Left lung (tissue), 10 donors: ENCODE measurements around the gene CCDC146. TPM values are rescaled to one million over a fixed set of nuclear protein-coding genes. Genes with fewer than 3 reads are reported as not detected.

Source experiments
- ATAC-seq: fragments of 200-7000 bp; cut with Tn5 transposase; one replicate; pipeline ENCODE4 v1.9.1; 2020; ENCODE audit warnings: moderate library complexity
- DNase-seq, 4 donors: peaks; one replicate each; pipeline ENCODE4 v3.0.0-alpha.2; 2013 to 2020
- H3K27ac ChIP-seq, 2 donors: fragments of 200-600 bp; sonication (generic) in 1 of 2; one replicate each; pipeline versions ENCODE4 v1.5.0 to v1.8.0; 2020 to 2021
- H3K27me3 ChIP-seq, 2 donors: fragments of 200-600 bp; sonication (generic) in 1 of 2; one replicate each; pipeline versions ENCODE4 v1.5.0 to v1.8.0; 2020 to 2021
- H3K36me3 ChIP-seq, 2 donors: fragments of 200-600 bp; sonication (generic) in 1 of 2; one replicate each; pipeline versions ENCODE4 v1.5.0 to v1.8.0; 2020 to 2021
- H3K4me1 ChIP-seq, 2 donors: fragments of 200-600 bp; one replicate each; pipeline ENCODE4 v1.8.0; 2021
- H3K4me3 ChIP-seq, 2 donors: fragments of 200-600 bp; sonication (generic) in 1 of 2; one replicate each; pipeline versions ENCODE4 v1.5.0 to v1.8.0; 2020 to 2021; ENCODE audit warnings: mild to moderate bottlenecking in 1 of 2
- H3K9me3 ChIP-seq, 2 donors: fragments of 200-600 bp; sonication (generic) in 1 of 2; one replicate each; pipeline versions ENCODE4 v1.5.0 to v1.8.0; 2020 to 2021
- intact Hi-C, 2 donors: fragments of 100-400 bp; cut with DNase I; formaldehyde crosslinking; loops; one replicate each; pipeline versions ENCODE4 v1.11.2 to v1.14.2; 2022
- polyA plus RNA-seq, 6 donors: library from polyadenylated mRNA; unstranded; fragments of 120-200 nt; gene quantifications; one replicate each; pipeline ENCODE4 v1.2.1, GENCODE V29; 2013; ENCODE audit not compliant: insufficient read length in 6 of 6
- total RNA-seq, 2 donors: library from RNA; stranded (reverse); fragmentation: NEBNext Ultra II Directional; extraction: Animal tissue kit (Norgen Biotek cat#: 25700); gene quantifications; one replicate each; pipeline ENCODE4 v1.2.1, GENCODE V29; 2021
- TF ChIP-seq, protein P1 (sequence below), 2 donors: fragments of 200-600 bp; sonication (generic) in 1 of 2; IDR thresholded peaks; one replicate each; pipeline versions ENCODE4 v1.5.0 to v1.8.0; 2021; ENCODE audit warnings: antibody characterized with exemption in 2 of 2
- donor health status: DM: no; HTN: yes; CAD: no.
- donor health status: DM: no; HTN: no; CAD: no.

Gene CCDC146
- total and polyA plus RNA-seq, 8 donors: 3.9 to 29.8 (median 18.7) TPM

DNA sequence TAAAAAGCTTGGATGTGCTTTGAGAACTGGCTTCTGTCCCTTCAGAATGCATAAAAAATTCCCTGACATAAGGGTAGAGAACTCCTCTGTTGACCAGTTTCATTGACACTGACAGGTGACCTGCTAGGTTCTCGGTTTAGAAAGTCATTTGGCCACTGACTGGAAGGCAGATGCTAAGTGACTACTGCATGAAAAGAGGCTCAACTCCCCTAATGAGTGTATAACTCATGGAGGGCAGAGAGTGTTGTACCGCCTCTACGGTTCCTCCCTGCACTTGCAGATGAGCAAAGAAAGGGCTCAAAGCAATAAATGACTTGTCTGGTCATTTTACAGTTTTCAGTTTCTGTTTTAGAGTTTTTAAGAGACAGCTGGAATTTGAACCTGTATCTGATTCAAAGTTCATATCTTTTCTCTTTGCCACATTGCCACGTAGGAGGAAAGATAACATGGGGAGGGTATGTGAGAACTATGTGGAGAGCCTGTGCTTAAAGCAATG, 80.1 kb downstream of the CCDC146 start:
- no peak for ATAC-seq
- H3K27ac ChIP-seq: no peak overlapping the region

DNA sequence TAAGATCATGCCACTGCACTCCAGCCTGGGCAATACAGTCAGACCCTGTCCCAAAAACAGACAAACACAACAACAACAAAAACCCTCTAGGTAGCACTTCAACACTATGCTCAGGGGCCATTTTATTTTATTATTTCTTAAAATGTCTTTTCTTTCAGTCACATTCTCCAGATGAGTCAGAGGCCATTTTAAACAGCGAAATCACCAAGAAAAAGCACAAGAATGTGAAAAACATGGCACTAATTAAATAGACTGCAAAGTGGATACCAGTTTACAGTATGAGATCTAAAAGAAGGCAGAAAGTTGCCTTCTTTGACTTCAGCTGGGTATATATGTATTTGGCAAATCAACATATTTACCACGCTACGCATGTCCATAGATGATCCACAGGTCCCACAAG, 83.3 kb downstream of the CCDC146 start:
- Histone ChIP-seq H3K9me3 (peaks cover 0 to 19% of the 10 kb centered on the region in 2 donors), H3K4me3 (no peak overlapping the region), H3K36me3 (no peaks in the 10 kb centered on the region), H3K27me3 (no peaks in the 10 kb centered on the region), H3K27ac (no peak overlapping the region), H3K4me1 (peaks cover 0 to 3% of the 10 kb centered on the region in 2 donors)
- DNase-seq: no peak
- ATAC-seq: no peak
- TF ChIP-seq, protein P1, sequence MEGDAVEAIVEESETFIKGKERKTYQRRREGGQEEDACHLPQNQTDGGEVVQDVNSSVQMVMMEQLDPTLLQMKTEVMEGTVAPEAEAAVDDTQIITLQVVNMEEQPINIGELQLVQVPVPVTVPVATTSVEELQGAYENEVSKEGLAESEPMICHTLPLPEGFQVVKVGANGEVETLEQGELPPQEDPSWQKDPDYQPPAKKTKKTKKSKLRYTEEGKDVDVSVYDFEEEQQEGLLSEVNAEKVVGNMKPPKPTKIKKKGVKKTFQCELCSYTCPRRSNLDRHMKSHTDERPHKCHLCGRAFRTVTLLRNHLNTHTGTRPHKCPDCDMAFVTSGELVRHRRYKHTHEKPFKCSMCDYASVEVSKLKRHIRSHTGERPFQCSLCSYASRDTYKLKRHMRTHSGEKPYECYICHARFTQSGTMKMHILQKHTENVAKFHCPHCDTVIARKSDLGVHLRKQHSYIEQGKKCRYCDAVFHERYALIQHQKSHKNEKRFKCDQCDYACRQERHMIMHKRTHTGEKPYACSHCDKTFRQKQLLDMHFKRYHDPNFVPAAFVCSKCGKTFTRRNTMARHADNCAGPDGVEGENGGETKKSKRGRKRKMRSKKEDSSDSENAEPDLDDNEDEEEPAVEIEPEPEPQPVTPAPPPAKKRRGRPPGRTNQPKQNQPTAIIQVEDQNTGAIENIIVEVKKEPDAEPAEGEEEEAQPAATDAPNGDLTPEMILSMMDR (IDR thresholded peaks at IDR 0.05): no peak
- intact Hi-C loops: no loop called here

More for the DNA sequence above, 80.1 kb downstream of the CCDC146 start:
- TF ChIP-seq, protein P1 (IDR thresholded peaks at IDR 0.05): no peak
- Histone ChIP-seq H3K4me3 (no peak overlapping the region), H3K9me3 (no peaks in the 10 kb centered on the region), H3K27me3 (no peaks in the 10 kb centered on the region), H3K4me1 (peaks cover 0 to 25% of the 10 kb centered on the region in 2 donors), H3K36me3 (no peaks in the 10 kb centered on the region)
- intact Hi-C loops: no loop called here
- DNase-seq: no peak

DNA sequence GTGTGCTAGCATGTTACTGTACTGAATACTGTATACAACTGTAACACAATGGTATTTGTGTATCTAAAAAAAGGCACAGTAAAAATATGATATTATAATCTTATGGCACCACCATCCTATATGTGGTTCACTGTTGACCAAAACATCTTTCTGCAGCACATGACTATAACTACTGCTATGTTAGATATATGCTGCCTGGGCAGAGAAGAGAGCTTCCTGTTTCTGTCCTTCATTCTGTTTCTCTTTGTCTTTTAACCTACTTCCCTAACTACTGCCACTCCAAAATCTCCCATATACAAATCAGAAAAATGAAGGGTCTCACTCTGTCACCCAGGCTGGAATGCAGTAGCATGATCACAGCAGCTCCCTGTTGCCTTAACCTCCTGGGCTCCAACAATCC, 86.0 kb downstream of the CCDC146 start:
- DNase-seq (no peak), ATAC-seq (no peak)
- no peaks in the 10 kb centered on the region for H3K4me1 ChIP-seq
- intact Hi-C loops: no loop called here
- no peak overlapping the region for H3K4me3 ChIP-seq
- H3K27ac ChIP-seq: no peak overlapping the region
- H3K36me3 ChIP-seq: no peaks in the 10 kb centered on the region
- TF ChIP-seq, protein P1 (IDR thresholded peaks at IDR 0.05): no peak
- peaks cover 0 to 19% of the 10 kb centered on the region in 2 donors for H3K9me3 ChIP-seq
- H3K27me3 ChIP-seq: no peaks in the 10 kb centered on the region

- H3K36me3 ChIP-seq: no peaks in the 10 kb centered on the region
- no peaks in the 10 kb centered on the region for H3K27me3 ChIP-seq
- peaks cover 0 to 19% of the 10 kb centered on the region in 2 donors for H3K9me3 ChIP-seq
- H3K4me1 ChIP-seq: no peaks in the 10 kb centered on the region
- DNase-seq (no peak), ATAC-seq (no peak)
- TF ChIP-seq, protein P1 (IDR thresholded peaks at IDR 0.05): no peak
- intact Hi-C loops: no loop called here
- no peak overlapping the region for H3K27ac ChIP-seq
- H3K4me3 ChIP-seq: no peak overlapping the region
Observed at GRCh38 chr7:77209479-77210139, 87.2 kb downstream of the CCDC146 start.

GRCh38 chr7:77216181-77216845, 93.9 kb downstream of the CCDC146 start:
- Histone ChIP-seq H3K4me1 (no peaks in the 10 kb centered on the region), H3K4me3 (no peak overlapping the region), H3K27ac (no peak overlapping the region), H3K36me3 (no peaks in the 10 kb centered on the region), H3K27me3 (no peaks in the 10 kb centered on the region), H3K9me3 (peaks cover 0 to 8% of the 10 kb centered on the region in 2 donors)
- TF ChIP-seq, protein P1 (IDR thresholded peaks at IDR 0.05): no peak
- ATAC-seq (no peak), DNase-seq (no peak)
- intact Hi-C loops: no loop called here
